Adrenal gland (tissue), 5 donors: ENCODE results near the gene DOK6.

ENCODE experiments used
- POLR2A ChIP-seq, 2 donors: fragments of 450-650 bp; IDR thresholded peaks; one replicate each; pipeline ENCODE4 v1.6.1; 2017; ENCODE audit warnings: antibody characterized with exemption in 2 of 2, mild to moderate bottlenecking in 2 of 2, moderate library complexity in 1 of 2
- TF ChIP-seq, protein P1 (sequence below), 6 experiments: fragments of 450-650 bp in 4 of 6; fragments of 200-600 bp in 2 of 6; sonication (generic) in 1 of 6; IDR thresholded peaks; 1 replicate in 5 of 6; 2 replicates in 1 of 6; pipeline versions ENCODE4 v1.5.1 to v1.8.0; 2016 to 2021; ENCODE audit warnings: antibody characterized with exemption in 6 of 6, mild to moderate bottlenecking in 2 of 6, moderate library complexity in 1 of 6
- donor health status: DM: no; HTN: no; CAD: no.

DNA sequence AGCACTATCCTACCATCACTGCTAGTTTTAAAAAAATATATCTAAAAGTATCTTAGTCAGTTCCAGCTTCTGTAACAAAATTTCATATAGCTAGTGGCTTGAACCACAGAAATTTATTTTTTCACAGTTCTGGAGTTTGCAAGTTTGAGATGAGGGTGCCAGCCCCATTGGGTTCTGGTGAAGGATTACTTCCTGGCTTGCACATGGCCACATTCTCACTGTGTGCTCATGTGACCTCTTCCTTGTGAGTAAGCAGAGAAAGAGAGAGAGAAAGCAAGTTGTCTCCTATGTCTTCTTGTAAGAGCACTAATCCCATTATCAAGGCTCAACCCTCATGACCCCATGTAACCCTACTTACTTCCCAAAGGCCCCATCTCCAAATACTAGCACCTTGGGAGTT is 158.9 kb downstream of the DOK6 start:
- TF ChIP-seq, protein P1, sequence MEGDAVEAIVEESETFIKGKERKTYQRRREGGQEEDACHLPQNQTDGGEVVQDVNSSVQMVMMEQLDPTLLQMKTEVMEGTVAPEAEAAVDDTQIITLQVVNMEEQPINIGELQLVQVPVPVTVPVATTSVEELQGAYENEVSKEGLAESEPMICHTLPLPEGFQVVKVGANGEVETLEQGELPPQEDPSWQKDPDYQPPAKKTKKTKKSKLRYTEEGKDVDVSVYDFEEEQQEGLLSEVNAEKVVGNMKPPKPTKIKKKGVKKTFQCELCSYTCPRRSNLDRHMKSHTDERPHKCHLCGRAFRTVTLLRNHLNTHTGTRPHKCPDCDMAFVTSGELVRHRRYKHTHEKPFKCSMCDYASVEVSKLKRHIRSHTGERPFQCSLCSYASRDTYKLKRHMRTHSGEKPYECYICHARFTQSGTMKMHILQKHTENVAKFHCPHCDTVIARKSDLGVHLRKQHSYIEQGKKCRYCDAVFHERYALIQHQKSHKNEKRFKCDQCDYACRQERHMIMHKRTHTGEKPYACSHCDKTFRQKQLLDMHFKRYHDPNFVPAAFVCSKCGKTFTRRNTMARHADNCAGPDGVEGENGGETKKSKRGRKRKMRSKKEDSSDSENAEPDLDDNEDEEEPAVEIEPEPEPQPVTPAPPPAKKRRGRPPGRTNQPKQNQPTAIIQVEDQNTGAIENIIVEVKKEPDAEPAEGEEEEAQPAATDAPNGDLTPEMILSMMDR (IDR thresholded peaks at IDR 0.05): no peak
- no peak for TF ChIP-seq POLR2A (IDR thresholded peaks at IDR 0.05)
